ENCODE measurements around the gene CPZ.

CPZ gene

GRCh38 chr4:8552581-8553205, 39.9 kb upstream of the CPZ start:
- ChIA-PET POLR2A (no interaction called here), CTCF (no interaction called here)
- no peaks in the 10 kb centered on the region for H3K4me1 ChIP-seq (ENCODE audit: control extremely low read depth in 1 of 4, control insufficient read depth in 4 of 4, insufficient read depth in 4 of 4, low read length in 3 of 4)
- H3K4me3 ChIP-seq (ENCODE audit: control insufficient read depth in 1 of 7, extremely low read depth in 1 of 7, insufficient read depth in 4 of 7, low read depth in 2 of 7, low read length in 6 of 7): no peak overlapping the region
- H3K9me3 ChIP-seq (ENCODE audit: control extremely low read depth in 1 of 5, control insufficient read depth in 4 of 5, insufficient read depth in 2 of 5, low read depth in 1 of 5, low read length in 4 of 5): peaks cover 0 to 1% (median 0%) of the 10 kb centered on the region in 5 experiments
- no peaks in the 10 kb centered on the region for H3K36me3 ChIP-seq (ENCODE audit: control insufficient read depth in 4 of 4, insufficient read depth in 4 of 4, low read length in 3 of 4)
- peaks cover 0 to 5% (median 0%) of the 10 kb centered on the region in 5 experiments for H3K27me3 ChIP-seq (replicated peaks in 2 of 5; ENCODE audit: control insufficient read depth in 4 of 5, insufficient read depth in 5 of 5, low read length in 4 of 5)
- no peak overlapping the region for H3K27ac ChIP-seq (ENCODE audit: insufficient read depth in 1 of 2, low read depth in 1 of 2, low read length in 2 of 2, poor library complexity in 1 of 2, severe bottlenecking in 2 of 2)
- DNase-seq: no peak
- 86% methylated on average over 8 of the region's 8 CpGs for WGBS (ENCODE audit: insufficient coverage)

- Histone ChIP-seq H3K4me1 (ENCODE audit: control extremely low read depth in 1 of 4, control insufficient read depth in 4 of 4, insufficient read depth in 4 of 4, low read length in 3 of 4) (no peaks in the 10 kb centered on the region), H3K27ac (ENCODE audit: insufficient read depth in 1 of 2, low read depth in 1 of 2, low read length in 2 of 2, poor library complexity in 1 of 2, severe bottlenecking in 2 of 2) (no peak overlapping the region), H3K4me3 (ENCODE audit: control insufficient read depth in 1 of 7, extremely low read depth in 1 of 7, insufficient read depth in 4 of 7, low read depth in 2 of 7, low read length in 6 of 7) (no peak overlapping the region), H3K9me3 (ENCODE audit: control extremely low read depth in 1 of 5, control insufficient read depth in 4 of 5, insufficient read depth in 2 of 5, low read depth in 1 of 5, low read length in 4 of 5) (peaks cover 0 to 1% (median 0%) of the 10 kb centered on the region in 5 experiments), H3K27me3 (replicated peaks in 2 of 5; ENCODE audit: control insufficient read depth in 4 of 5, insufficient read depth in 5 of 5, low read length in 4 of 5) (peaks cover 0 to 5% (median 0%) of the 10 kb centered on the region in 5 experiments), H3K36me3 (ENCODE audit: control insufficient read depth in 4 of 4, insufficient read depth in 4 of 4, low read length in 3 of 4) (no peaks in the 10 kb centered on the region)
- 95% methylated on average over 7 of the region's 8 CpGs for WGBS (ENCODE audit: insufficient coverage)
- ChIA-PET CTCF (interaction anchor here (0.6 kb wide), 1 partner anchor 92 kb away, joined by 3 read pairs; no protein-coding TSS in a partner anchor), POLR2A (interaction anchor here (0.7 kb wide), 1 partner anchor 1223 kb away, joined by 4 read pairs; no protein-coding TSS in a partner anchor)
- no peak for DNase-seq
Measured at GRCh38 chr4:8553216-8553615, 39.3 kb upstream of the CPZ start.

GRCh38 chr4:8553991-8554405, 38.6 kb upstream of the CPZ start:
- Histone ChIP-seq H3K27me3 (replicated peaks in 2 of 5; ENCODE audit: control insufficient read depth in 4 of 5, insufficient read depth in 5 of 5, low read length in 4 of 5) (peaks cover 0 to 6% (median 0%) of the 10 kb centered on the region in 5 experiments), H3K36me3 (ENCODE audit: control insufficient read depth in 4 of 4, insufficient read depth in 4 of 4, low read length in 3 of 4) (no peaks in the 10 kb centered on the region), H3K27ac (ENCODE audit: insufficient read depth in 1 of 2, low read depth in 1 of 2, low read length in 2 of 2, poor library complexity in 1 of 2, severe bottlenecking in 2 of 2) (no peak overlapping the region), H3K4me1 (ENCODE audit: control extremely low read depth in 1 of 4, control insufficient read depth in 4 of 4, insufficient read depth in 4 of 4, low read length in 3 of 4) (no peaks in the 10 kb centered on the region), H3K4me3 (ENCODE audit: control insufficient read depth in 1 of 7, extremely low read depth in 1 of 7, insufficient read depth in 4 of 7, low read depth in 2 of 7, low read length in 6 of 7) (no peak overlapping the region), H3K9me3 (ENCODE audit: control extremely low read depth in 1 of 5, control insufficient read depth in 4 of 5, insufficient read depth in 2 of 5, low read depth in 1 of 5, low read length in 4 of 5) (peaks cover 0 to 1% (median 0%) of the 10 kb centered on the region in 5 experiments)
- ChIA-PET POLR2A (no interaction called here), CTCF (no interaction called here)
- WGBS (ENCODE audit: insufficient coverage): 95% methylated on average over 11 of the region's 12 CpGs
- DNase-seq: no peak

- no peak overlapping the region for H3K4me3 ChIP-seq (ENCODE audit: control insufficient read depth in 1 of 7, extremely low read depth in 1 of 7, insufficient read depth in 4 of 7, low read depth in 2 of 7, low read length in 6 of 7)
- ChIA-PET CTCF (no interaction called here), POLR2A (no interaction called here)
- peaks cover 0 to 4% (median 0%) of the 10 kb centered on the region in 5 experiments for H3K9me3 ChIP-seq (ENCODE audit: control extremely low read depth in 1 of 5, control insufficient read depth in 4 of 5, insufficient read depth in 2 of 5, low read depth in 1 of 5, low read length in 4 of 5)
- 91% methylated on average over 13 of the region's 17 CpGs for WGBS (ENCODE audit: insufficient coverage)
- no peaks in the 10 kb centered on the region for H3K36me3 ChIP-seq (ENCODE audit: control insufficient read depth in 4 of 4, insufficient read depth in 4 of 4, low read length in 3 of 4)
- DNase-seq: no peak
- no peak overlapping the region for H3K27ac ChIP-seq (ENCODE audit: insufficient read depth in 1 of 2, low read depth in 1 of 2, low read length in 2 of 2, poor library complexity in 1 of 2, severe bottlenecking in 2 of 2)
- peaks cover 0 to 6% (median 0%) of the 10 kb centered on the region in 5 experiments for H3K27me3 ChIP-seq (replicated peaks in 2 of 5; ENCODE audit: control insufficient read depth in 4 of 5, insufficient read depth in 5 of 5, low read length in 4 of 5)
- H3K4me1 ChIP-seq (ENCODE audit: control extremely low read depth in 1 of 4, control insufficient read depth in 4 of 4, insufficient read depth in 4 of 4, low read length in 3 of 4): no peaks in the 10 kb centered on the region
Measured at GRCh38 chr4:8554555-8555100, 37.9 kb upstream of the CPZ start.

GRCh38 chr4:8555716-8556115, 36.8 kb upstream of the CPZ start:
- ChIA-PET CTCF (no interaction called here), POLR2A (no interaction called here)
- H3K27ac ChIP-seq (ENCODE audit: insufficient read depth in 1 of 2, low read depth in 1 of 2, low read length in 2 of 2, poor library complexity in 1 of 2, severe bottlenecking in 2 of 2): no peak overlapping the region
- peaks cover 0 to 7% (median 2%) of the 10 kb centered on the region in 5 experiments for H3K27me3 ChIP-seq (replicated peaks in 2 of 5; ENCODE audit: control insufficient read depth in 4 of 5, insufficient read depth in 5 of 5, low read length in 4 of 5)
- no peaks in the 10 kb centered on the region for H3K36me3 ChIP-seq (ENCODE audit: control insufficient read depth in 4 of 4, insufficient read depth in 4 of 4, low read length in 3 of 4)
- H3K4me1 ChIP-seq (ENCODE audit: control extremely low read depth in 1 of 4, control insufficient read depth in 4 of 4, insufficient read depth in 4 of 4, low read length in 3 of 4): no peaks in the 10 kb centered on the region
- no peak overlapping the region for H3K4me3 ChIP-seq (ENCODE audit: control insufficient read depth in 1 of 7, extremely low read depth in 1 of 7, insufficient read depth in 4 of 7, low read depth in 2 of 7, low read length in 6 of 7)
- no peak for DNase-seq
- H3K9me3 ChIP-seq (ENCODE audit: control extremely low read depth in 1 of 5, control insufficient read depth in 4 of 5, insufficient read depth in 2 of 5, low read depth in 1 of 5, low read length in 4 of 5): peaks cover 0 to 4% (median 0%) of the 10 kb centered on the region in 5 experiments
- WGBS (ENCODE audit: insufficient coverage): 83% methylated on average over 5 of the region's 5 CpGs

- ChIA-PET POLR2A (no interaction called here), CTCF (no interaction called here)
- Histone ChIP-seq H3K27ac (ENCODE audit: insufficient read depth in 1 of 2, low read depth in 1 of 2, low read length in 2 of 2, poor library complexity in 1 of 2, severe bottlenecking in 2 of 2) (no peak overlapping the region), H3K4me1 (ENCODE audit: control extremely low read depth in 1 of 4, control insufficient read depth in 4 of 4, insufficient read depth in 4 of 4, low read length in 3 of 4) (no peaks in the 10 kb centered on the region), H3K4me3 (ENCODE audit: control insufficient read depth in 1 of 7, extremely low read depth in 1 of 7, insufficient read depth in 4 of 7, low read depth in 2 of 7, low read length in 6 of 7) (no peak overlapping the region), H3K9me3 (ENCODE audit: control extremely low read depth in 1 of 5, control insufficient read depth in 4 of 5, insufficient read depth in 2 of 5, low read depth in 1 of 5, low read length in 4 of 5) (peaks cover 0 to 4% (median 0%) of the 10 kb centered on the region in 5 experiments), H3K36me3 (ENCODE audit: control insufficient read depth in 4 of 4, insufficient read depth in 4 of 4, low read length in 3 of 4) (no peaks in the 10 kb centered on the region), H3K27me3 (replicated peaks in 2 of 5; ENCODE audit: control insufficient read depth in 4 of 5, insufficient read depth in 5 of 5, low read length in 4 of 5) (peaks cover 0 to 10% (median 6%) of the 10 kb centered on the region in 5 experiments)
- 84% methylated on average over 11 of the region's 17 CpGs for WGBS (ENCODE audit: insufficient coverage)
- no peak for DNase-seq
Measured at GRCh38 chr4:8556341-8557150, 36.0 kb upstream of the CPZ start.
